ENCODE data around the gene TEX26.
A peak's percentile ranks its signal among the peaks of the same experiment; 100 is the strongest.

TEX26 gene

DNA sequence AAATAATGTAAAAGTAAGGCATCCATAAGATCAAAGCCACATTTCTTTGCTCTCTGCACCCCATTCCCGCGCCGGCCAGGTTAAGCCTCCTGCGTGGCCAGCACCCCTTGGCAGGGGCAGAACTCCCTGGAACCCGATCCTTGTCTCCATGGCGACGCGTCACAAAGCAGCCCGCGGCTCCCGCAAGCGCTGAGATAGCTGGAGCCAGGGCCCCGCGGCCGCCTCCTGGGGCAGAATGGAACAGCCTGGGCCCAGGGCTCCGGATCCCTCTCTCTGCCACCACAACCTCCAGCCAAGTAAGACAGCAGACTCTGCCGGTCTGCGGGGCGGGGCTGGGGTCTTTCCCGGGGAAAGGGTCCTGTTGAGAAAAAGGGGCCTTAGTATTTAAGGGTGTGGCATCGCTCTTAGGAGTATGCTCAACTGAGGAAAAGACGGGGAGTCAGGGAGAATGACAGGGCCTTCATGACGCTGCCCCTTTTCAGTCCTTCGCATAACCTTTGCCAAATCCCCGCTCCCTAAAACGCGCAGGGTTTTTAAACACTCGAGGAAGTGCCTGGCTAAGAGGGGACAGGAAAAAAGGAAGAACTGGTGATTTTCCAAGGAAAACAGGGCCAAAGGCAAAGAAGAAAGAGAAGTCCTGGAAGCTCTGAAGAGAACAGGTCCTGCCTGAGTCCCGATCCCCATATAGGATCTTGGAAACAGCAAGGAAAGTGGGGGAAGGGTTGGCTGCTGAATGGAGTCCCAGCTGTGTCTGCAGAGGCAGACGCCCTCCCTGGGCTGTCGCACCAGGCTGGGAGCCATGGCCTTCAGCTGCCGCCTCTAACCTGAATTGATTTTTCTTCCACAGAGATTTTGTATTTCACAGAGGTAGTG, at the start of gene TEX26:
Gene TEX26, plus strand, starts transcription at position 176 of the 873 bp plus-strand sequence. Its CDS starts 60 bp downstream, at position 236.
- no peaks in the 10 kb centered on the region for H3K36me3 Mint-ChIP-seq (ENCODE audit: low read depth)
- H3K27ac Mint-ChIP-seq = no peak within 1 kb of the TSS
- H3K4me1 Mint-ChIP-seq = peaks cover 53% of the 10 kb centered on the region
- peaks cover 13% of the 10 kb centered on the region for H3K27me3 Mint-ChIP-seq (ENCODE audit: low read depth, poor library complexity)
- DNase-seq = peak; percentile 81
- TF ChIP-seq CTCF (IDR thresholded peaks at IDR 0.05) = peak; percentile 29
- peak within 1 kb of the TSS; percentile 71 for H3K4me3 Mint-ChIP-seq
- peaks cover 7% of the 10 kb centered on the region for H3K9me3 Mint-ChIP-seq

GRCh38 chr13:30882996-30883766, 49.3 kb upstream of the TEX26 start:
- TF ChIP-seq CTCF (IDR thresholded peaks at IDR 0.05) = no peak
- Mint-ChIP-seq H3K4me1 (peaks cover 37% of the 10 kb centered on the region), H3K27me3 (ENCODE audit: low read depth, poor library complexity) (no peaks in the 10 kb centered on the region), H3K27ac (no peak overlapping the region), H3K9me3 (peaks cover 14% of the 10 kb centered on the region), H3K4me3 (no peak overlapping the region), H3K36me3 (ENCODE audit: low read depth) (no peaks in the 10 kb centered on the region)
- no peak for DNase-seq

GRCh38 chr13:30884543-30884942, 47.9 kb upstream of the TEX26 start:
- no peak overlapping the region for H3K4me3 Mint-ChIP-seq
- peaks cover 37% of the 10 kb centered on the region for H3K4me1 Mint-ChIP-seq
- no peak for DNase-seq
- no peaks in the 10 kb centered on the region for H3K27me3 Mint-ChIP-seq (ENCODE audit: low read depth, poor library complexity)
- H3K36me3 Mint-ChIP-seq (ENCODE audit: low read depth) = no peaks in the 10 kb centered on the region
- H3K27ac Mint-ChIP-seq = no peak overlapping the region
- H3K9me3 Mint-ChIP-seq = peaks cover 15% of the 10 kb centered on the region
- no peak for TF ChIP-seq CTCF (IDR thresholded peaks at IDR 0.05)

DNA sequence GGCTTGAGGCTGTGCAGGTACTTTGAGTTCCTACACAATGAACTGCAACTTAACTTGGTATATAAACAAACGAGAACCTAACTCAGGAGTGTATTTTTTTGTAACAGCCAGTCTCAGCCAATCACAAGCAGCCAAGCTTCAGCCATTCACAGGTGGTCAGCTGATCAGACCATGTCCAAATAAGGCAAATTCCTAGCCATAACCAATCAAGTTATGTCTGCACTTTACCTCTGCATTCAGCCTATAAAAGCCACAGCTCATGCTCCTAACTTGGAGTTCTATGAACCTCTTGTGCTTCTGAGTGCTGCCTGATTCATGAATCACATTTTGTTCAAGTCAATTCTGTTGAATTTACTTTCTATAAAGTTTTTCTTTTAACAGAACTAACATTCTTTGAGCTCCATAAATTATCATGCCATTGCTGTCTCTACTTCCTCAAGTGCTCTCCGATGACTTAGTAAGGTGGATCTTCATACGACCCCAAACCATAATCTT, 43.2 kb upstream of the TEX26 start:
- Mint-ChIP-seq H3K4me3 (no peak overlapping the region), H3K27me3 (ENCODE audit: low read depth, poor library complexity) (peaks cover 5% of the 10 kb centered on the region), H3K4me1 (peaks cover 10% of the 10 kb centered on the region), H3K27ac (no peak overlapping the region), H3K9me3 (peaks cover 22% of the 10 kb centered on the region), H3K36me3 (ENCODE audit: low read depth) (no peaks in the 10 kb centered on the region)
- no peak for DNase-seq
- TF ChIP-seq CTCF (IDR thresholded peaks at IDR 0.05) = no peak

DNA sequence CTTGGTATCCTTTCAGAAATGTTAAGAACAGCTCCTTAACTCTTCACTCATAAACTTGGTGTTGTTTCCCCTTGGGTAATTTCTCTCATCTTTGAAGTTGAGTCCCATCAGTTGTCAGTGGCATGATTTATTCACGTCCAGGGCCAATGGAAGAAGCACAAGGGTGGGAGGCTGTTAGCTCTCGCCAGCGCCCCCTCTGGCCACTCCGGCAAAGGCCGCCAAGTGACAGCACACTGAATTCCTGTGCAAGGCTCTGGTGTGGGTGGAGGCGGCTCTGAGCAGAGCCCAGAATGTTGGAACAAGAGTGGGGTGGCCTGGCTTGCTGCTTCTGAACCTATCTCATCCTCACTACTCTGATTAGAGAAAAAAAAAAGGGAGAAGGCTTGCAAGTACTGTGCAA, 39.5 kb upstream of the TEX26 start:
- no peaks in the 10 kb centered on the region for H3K36me3 Mint-ChIP-seq (ENCODE audit: low read depth)
- H3K4me3 Mint-ChIP-seq = no peak overlapping the region
- peaks cover 22% of the 10 kb centered on the region for H3K4me1 Mint-ChIP-seq
- H3K9me3 Mint-ChIP-seq = peaks cover 12% of the 10 kb centered on the region
- H3K27ac Mint-ChIP-seq = no peak overlapping the region
- peak; percentile 57 for TF ChIP-seq CTCF (IDR thresholded peaks at IDR 0.05)
- H3K27me3 Mint-ChIP-seq (ENCODE audit: low read depth, poor library complexity) = peaks cover 5% of the 10 kb centered on the region
- peak; percentile 75 for DNase-seq
